Central memory CD8-positive, alpha-beta T cell (primary cell): ENCODE data around the gene PRX.
"Not testable (repeated sequence)": the region's sequence is repeated elsewhere in the genome, so short reads cannot be mapped to it uniquely, and the experiment has no call there.

Source experiments
- ATAC-seq: fragments of 150-1000 bp; cut with Tn5 transposase; replicated peaks from 2 replicates; pipeline ENCODE4 v1.10.0; 2022; ENCODE audit warnings: mild to moderate bottlenecking, moderate FRiP score, moderate number of reproducible peaks; ENCODE audit not compliant: poor library complexity, severe bottlenecking; ENCODE audit errors: extremely low read depth
- DNase-seq, 2 donors: peaks; one replicate each; pipeline ENCODE4 v3.0.0; 2021; ENCODE audit warnings: low spot score in 2 of 2
- H3K27ac Mint-ChIP-seq: one replicate; pipeline ENCODE4 v1.8.0; 2022; ENCODE audit warnings: low read depth, mild to moderate bottlenecking, moderate library complexity, mixed read lengths
- H3K27me3 Mint-ChIP-seq: one replicate; pipeline ENCODE4 v1.8.0; 2022; ENCODE audit warnings: mixed read lengths
- H3K36me3 Mint-ChIP-seq: one replicate; pipeline ENCODE4 v1.8.0; 2022; ENCODE audit warnings: mild to moderate bottlenecking, moderate library complexity, mixed read lengths; ENCODE audit not compliant: insufficient read depth
- H3K4me1 Mint-ChIP-seq: one replicate; pipeline ENCODE4 v1.8.0; 2022; ENCODE audit warnings: mixed read lengths
- H3K4me3 Mint-ChIP-seq: one replicate; pipeline ENCODE4 v1.8.0; 2022; ENCODE audit warnings: mild to moderate bottlenecking, moderate library complexity, mixed read lengths
- H3K9me3 Mint-ChIP-seq: one replicate; pipeline ENCODE4 v1.8.0; 2022; ENCODE audit warnings: mixed read lengths

PRX gene

DNA sequence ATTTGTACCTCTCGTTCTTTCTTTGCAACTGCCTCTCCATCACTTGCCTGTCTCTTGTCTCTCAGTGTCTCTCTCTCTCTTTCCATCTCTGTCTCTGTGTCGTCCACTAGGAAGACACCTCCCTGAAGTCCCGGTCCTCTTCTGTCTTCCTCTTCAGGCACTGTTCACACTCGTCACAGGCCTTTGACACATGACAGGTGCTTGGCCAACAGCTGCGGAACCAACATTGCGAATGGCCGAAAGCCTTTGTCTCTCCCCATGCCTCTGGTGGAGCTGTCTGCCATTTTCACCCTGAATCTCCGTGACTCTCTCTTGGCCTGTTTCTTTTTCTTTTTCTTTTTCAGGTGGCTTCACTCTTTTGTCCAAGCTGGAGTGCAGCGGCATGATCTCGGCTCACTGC is 26.0 kb downstream of the PRX start:
- no peak overlapping the region for H3K4me3 Mint-ChIP-seq
- H3K27ac Mint-ChIP-seq = no peak overlapping the region
- no peak for DNase-seq
- peaks cover 2% of the 10 kb centered on the region for H3K36me3 Mint-ChIP-seq
- peaks cover under 1% of the 10 kb centered on the region for H3K4me1 Mint-ChIP-seq
- no peaks in the 10 kb centered on the region for H3K9me3 Mint-ChIP-seq
- no peaks in the 10 kb centered on the region for H3K27me3 Mint-ChIP-seq
- no peak for ATAC-seq

DNA sequence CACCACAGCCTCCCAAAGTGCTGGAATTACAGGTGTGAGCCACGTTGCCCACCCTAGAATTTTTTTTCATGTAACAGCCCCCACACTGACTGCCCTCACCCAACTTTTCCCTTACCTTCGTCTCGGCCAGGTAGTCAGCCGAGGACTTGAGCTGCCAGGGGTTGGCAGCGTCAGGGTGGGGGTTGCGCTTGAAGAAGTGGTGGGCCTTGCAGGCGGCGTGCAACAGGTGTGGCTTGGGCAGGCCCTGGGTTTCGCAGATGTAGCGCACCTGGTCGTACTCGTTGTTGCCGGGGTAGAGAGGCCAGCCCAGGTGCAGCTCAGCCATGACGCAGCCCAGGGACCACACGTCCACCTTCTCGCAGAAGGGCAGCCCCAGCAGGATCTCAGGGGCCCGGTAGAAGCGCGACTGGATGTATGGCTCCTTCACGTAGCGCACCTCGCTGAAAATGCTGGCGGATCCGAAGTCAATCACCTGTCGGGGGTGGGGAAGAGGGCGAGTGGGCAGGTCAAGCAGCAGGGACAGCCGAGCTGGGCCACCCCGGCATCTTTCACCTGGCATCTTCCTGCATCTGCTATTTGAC is 29.4 kb downstream of the PRX start:
- ATAC-seq (no peak), DNase-seq (no peak)
- H3K27ac Mint-ChIP-seq = no peak overlapping the region
- no peaks in the 10 kb centered on the region for H3K4me1 Mint-ChIP-seq
- no peak overlapping the region for H3K4me3 Mint-ChIP-seq
- H3K9me3 Mint-ChIP-seq = no peaks in the 10 kb centered on the region
- H3K36me3 Mint-ChIP-seq = peaks cover 2% of the 10 kb centered on the region
- H3K27me3 Mint-ChIP-seq = no peaks in the 10 kb centered on the region

DNA sequence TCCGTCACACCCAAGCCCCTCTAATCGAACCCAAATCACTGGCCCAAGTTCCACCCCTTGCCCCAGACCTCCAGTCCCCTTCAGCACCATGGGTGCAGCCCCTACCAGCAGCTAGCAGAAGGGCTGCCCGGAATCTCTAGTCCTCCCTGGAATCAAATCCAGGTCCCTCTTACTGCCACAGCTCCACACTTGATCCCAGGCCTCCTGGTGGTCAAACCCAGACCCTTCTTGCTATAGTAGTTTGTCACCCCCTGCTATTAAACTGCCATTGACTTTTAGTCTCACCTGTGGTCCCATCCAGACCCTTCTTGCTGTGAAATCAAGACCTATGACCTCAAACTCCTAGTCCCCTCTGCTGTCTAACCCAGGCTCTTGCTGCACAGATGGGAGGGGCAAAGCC is 31.9 kb downstream of the PRX start:
- no peak overlapping the region for H3K4me3 Mint-ChIP-seq
- ATAC-seq (no peak), DNase-seq (no peak)
- no peaks in the 10 kb centered on the region for H3K9me3 Mint-ChIP-seq
- H3K27ac Mint-ChIP-seq = peak overlapping the region; percentile 39
- peaks cover 3% of the 10 kb centered on the region for H3K36me3 Mint-ChIP-seq
- no peaks in the 10 kb centered on the region for H3K27me3 Mint-ChIP-seq
- H3K4me1 Mint-ChIP-seq = no peaks in the 10 kb centered on the region

DNA sequence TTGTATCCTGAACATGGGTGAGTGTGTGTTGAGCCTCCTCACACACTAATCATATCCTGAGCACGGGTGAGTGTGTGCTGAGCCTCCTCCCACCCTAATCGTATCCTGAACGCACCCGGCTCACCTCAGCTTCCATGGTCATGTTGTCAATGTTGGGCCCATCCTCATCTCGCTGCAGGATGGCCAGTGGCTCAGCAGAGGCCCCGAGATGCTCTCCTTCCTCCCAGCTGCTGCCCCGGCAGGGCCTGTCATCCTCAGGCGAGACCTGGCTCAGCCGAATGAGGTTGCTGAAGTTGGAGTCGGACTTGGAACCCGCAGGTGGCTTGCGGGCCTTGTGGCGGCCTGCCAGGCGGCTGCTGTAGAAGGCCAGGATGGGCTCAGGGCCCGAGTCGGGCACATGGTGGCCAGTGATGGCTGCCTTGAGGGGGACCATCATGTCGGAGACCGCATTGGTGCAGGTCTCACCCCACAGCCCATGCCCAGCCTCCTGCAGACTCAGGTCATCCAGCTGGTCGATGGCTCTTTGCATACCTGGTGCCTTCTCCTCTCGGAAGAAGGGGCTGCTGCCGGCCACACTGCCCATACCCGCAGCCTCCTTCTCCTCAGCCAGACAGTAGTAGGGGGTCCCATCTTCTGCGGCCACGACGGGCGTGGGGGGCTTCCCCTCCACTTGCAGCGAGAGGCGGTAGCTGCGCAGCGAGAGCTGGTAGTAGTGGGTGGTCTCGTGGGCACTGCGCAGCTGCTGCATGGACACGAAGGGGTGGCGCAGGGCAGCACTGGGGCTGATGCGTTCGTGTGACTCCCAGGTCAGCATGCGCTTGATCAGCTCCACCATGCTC is 32.8 kb downstream of the PRX start:
- Mint-ChIP-seq H3K27ac (no peak overlapping the region), H3K36me3 (peaks cover 3% of the 10 kb centered on the region), H3K9me3 (no peaks in the 10 kb centered on the region), H3K4me1 (no peaks in the 10 kb centered on the region), H3K4me3 (no peak overlapping the region), H3K27me3 (no peaks in the 10 kb centered on the region)
- DNase-seq = no peak
- no peak for ATAC-seq

DNA sequence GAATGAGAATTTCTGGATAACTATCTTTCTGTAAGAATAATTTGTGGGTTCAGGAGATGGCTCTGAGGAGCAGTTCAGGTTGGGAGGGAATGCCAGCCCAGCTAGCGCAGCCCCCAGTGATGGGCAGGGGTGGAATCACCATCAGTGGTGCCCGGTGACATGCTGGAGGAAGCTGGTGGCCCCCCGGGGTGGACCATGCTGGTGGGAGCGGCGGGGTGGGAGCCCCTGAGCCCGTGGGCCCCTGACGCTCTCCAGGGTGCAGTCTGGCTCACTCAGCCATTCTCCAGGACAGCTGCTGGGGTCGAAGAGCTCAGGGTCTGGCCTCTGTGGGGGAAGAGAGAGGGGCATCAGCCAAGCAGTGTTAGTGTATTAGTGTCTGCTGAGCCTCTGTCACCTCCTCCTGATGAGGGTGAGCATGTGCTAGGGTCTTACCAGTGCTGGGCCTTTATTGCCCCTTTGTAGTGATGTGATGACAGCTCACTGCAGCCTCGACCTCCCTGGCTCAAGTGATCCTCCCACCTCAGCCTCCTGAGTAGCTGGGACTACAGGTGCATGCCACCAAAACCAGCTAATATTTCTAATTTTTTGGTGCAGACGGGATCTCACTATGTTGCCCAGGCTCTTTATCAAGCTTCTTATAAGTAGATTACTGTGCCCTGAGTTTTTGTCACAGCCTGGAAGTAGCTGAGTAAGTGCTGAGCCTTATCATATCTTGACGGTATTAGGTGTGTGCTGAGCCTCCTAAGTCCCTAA is 33.6 kb downstream of the PRX start:
- Mint-ChIP-seq H3K4me3 (no peak overlapping the region), H3K27ac (no peak overlapping the region), H3K9me3 (no peaks in the 10 kb centered on the region), H3K36me3 (peaks cover 5% of the 10 kb centered on the region), H3K4me1 (no peaks in the 10 kb centered on the region), H3K27me3 (no peaks in the 10 kb centered on the region)
- ATAC-seq (no peak), DNase-seq (no peak)

DNA sequence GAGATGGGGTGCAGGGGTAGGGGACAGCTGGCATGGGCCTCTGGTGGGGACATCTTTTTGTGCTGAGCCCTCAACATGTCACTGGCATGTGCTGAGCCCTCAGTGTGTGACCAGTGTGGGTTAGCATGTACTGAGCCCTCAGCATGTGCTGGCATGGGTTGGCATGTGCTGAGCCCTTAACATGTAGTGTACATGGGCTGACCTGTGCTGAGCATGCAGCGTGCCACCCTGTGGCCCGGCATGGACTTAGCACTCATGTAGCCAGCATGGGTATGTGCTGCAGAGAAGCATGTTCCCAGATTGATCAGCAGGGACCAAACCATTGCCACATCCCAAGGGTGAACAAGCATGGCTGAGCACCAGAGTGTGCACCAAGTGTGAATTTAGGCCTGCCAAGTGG is 34.7 kb downstream of the PRX start:
- DNase-seq = no peak
- no peaks in the 10 kb centered on the region for H3K4me1 Mint-ChIP-seq
- H3K36me3 Mint-ChIP-seq = peaks cover 8% of the 10 kb centered on the region
- H3K4me3 Mint-ChIP-seq = no peak overlapping the region
- H3K9me3 Mint-ChIP-seq = no peaks in the 10 kb centered on the region
- no peak for ATAC-seq
- no peaks in the 10 kb centered on the region for H3K27me3 Mint-ChIP-seq
- H3K27ac Mint-ChIP-seq = no peak overlapping the region

DNA sequence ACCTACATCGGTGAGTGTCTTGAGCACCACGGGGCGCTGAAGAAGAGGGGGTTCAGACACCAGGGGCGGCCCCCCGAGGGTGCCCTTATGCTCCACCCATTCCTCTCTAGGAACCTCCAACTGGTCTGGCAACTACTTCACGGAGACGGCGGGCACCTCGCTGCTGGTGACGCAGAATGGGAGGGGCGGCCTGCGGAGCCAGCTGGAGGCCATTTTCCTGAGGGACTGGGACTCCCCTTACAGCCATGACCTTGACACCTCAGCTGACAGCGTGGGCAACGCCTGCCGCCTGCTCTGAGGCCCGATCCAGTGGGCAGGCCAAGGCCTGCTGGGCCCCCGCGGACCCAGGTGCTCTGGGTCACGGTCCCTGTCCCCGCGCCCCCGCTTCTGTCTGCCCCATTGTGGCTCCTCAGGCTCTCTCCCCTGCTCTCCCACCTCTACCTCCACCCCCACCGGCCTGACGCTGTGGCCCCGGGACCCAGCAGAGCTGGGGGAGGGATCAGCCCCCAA is 35.2 kb downstream of the PRX start:
- DNase-seq (no peak), ATAC-seq (no peak)
- H3K27me3 Mint-ChIP-seq = no peaks in the 10 kb centered on the region
- no peak overlapping the region for H3K27ac Mint-ChIP-seq
- H3K36me3 Mint-ChIP-seq = peaks cover 8% of the 10 kb centered on the region
- no peaks in the 10 kb centered on the region for H3K4me1 Mint-ChIP-seq
- H3K9me3 Mint-ChIP-seq = no peaks in the 10 kb centered on the region
- no peak overlapping the region for H3K4me3 Mint-ChIP-seq

DNA sequence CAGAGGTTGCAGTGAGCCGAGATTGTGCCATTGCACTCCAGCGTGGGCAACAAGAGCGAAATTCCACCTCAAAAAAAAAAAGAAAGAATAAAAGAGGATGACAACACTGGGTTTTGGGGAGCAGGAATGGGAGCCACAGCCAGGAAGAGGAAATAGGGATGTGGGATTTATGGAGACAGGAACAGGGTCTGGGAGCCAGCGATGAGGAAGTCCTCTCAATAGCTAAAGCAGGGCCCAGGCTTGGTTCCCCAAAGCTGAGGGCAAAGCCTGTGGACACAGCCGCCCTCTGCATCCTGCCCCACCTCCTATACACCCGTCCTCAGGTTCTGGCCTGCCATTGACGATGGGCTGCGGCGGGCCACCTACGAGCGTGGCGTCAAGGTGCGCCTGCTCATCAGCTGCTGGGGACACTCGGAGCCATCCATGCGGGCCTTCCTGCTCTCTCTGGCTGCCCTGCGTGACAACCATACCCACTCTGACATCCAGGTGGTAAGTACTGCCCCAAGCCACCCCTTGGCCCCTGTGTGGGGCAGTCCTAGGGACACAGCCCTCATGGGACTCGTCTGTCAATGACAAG is 36.8 kb downstream of the PRX start:
- no peaks in the 10 kb centered on the region for H3K4me1 Mint-ChIP-seq
- no peak for DNase-seq
- H3K27ac Mint-ChIP-seq = peak overlapping the region; percentile 38
- peaks cover 8% of the 10 kb centered on the region for H3K36me3 Mint-ChIP-seq
- H3K27me3 Mint-ChIP-seq = no peaks in the 10 kb centered on the region
- ATAC-seq = no peak
- H3K9me3 Mint-ChIP-seq = no peaks in the 10 kb centered on the region
- no peak overlapping the region for H3K4me3 Mint-ChIP-seq

DNA sequence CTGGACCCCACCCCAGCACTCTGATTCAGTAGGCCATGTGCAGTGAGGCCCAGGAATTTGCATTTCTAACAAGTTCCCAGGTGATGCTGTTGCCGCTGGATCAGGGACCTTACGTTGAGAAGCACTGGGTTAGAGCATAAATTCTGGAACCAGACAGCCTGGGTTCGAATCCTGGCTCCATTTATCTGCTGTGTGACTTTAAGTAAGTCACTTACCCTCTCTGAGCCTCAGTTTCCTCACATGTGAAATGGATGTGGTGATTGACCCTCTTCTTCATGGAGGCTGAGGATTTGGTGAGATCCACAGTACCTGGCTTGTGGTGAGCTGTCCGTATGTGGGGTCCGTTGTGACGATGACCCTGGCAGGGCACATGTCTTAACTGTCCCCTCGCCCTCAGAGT is 39.1 kb downstream of the PRX start:
- H3K4me1 Mint-ChIP-seq = no peaks in the 10 kb centered on the region
- ATAC-seq (no peak), DNase-seq (no peak)
- no peaks in the 10 kb centered on the region for H3K9me3 Mint-ChIP-seq
- no peak overlapping the region for H3K4me3 Mint-ChIP-seq
- peaks cover 7% of the 10 kb centered on the region for H3K36me3 Mint-ChIP-seq
- H3K27me3 Mint-ChIP-seq = no peaks in the 10 kb centered on the region
- H3K27ac Mint-ChIP-seq = no peak overlapping the region

DNA sequence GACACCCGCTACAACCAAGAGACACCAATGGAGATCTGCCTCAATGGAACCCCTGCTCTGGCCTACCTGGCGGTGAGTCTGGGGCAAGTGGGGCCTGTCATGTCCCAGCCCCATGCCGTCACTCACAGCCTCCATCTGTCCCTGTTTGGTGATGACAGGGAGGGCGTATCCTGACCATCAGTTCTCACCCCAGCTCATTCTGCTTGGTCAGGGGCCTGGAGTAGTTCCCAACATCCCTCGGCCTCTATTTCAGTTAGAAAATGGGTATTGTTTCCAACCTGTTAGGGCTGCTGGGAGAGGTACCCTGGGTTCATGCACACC is 41.4 kb downstream of the PRX start:
- Mint-ChIP-seq H3K9me3 (no peaks in the 10 kb centered on the region), H3K4me1 (no peaks in the 10 kb centered on the region), H3K27me3 (no peaks in the 10 kb centered on the region), H3K36me3 (peaks cover 8% of the 10 kb centered on the region), H3K4me3 (no peak overlapping the region), H3K27ac (no peak overlapping the region)
- DNase-seq (no peak), ATAC-seq (no peak)

DNA sequence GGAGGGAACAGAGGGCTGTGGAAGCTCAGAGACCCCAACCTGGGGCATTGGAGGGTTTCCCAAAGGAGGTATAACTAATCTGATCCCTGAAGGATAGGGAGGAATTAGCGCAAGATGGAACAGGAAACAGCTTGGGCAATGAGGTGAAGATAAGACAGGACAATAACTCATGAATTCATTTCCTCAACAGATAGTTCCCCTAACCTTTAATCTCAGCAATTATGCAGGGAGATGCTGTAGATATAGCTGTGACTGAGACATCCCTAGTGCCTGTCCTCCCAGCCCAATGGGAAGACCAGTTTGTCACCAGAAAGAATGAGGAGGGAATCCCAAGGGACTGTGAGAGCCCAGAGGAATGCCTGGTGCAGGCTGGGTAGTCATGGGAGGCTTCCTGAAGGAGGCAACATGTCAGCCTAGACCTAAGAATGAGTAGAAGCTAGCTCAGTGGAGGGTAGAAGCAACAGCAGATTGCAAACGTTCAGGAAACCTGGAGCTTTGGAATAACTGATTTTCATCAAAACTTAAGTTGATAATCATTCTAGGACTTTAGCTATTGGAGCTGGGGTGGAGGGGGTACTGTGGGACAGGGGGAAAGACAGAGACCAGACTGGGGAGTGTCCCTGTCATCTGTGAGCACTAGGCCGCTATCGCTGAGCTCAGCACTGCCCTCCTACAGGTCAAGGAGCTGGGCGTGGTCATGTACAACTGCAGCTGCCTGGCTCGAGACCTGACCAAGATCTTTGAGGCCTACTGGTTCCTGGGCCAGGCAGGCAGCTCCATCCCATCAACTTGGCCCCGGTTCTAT is 42.0 kb downstream of the PRX start:
- no peak overlapping the region for H3K4me3 Mint-ChIP-seq
- H3K27ac Mint-ChIP-seq = peak overlapping the region; percentile 75

DNA sequence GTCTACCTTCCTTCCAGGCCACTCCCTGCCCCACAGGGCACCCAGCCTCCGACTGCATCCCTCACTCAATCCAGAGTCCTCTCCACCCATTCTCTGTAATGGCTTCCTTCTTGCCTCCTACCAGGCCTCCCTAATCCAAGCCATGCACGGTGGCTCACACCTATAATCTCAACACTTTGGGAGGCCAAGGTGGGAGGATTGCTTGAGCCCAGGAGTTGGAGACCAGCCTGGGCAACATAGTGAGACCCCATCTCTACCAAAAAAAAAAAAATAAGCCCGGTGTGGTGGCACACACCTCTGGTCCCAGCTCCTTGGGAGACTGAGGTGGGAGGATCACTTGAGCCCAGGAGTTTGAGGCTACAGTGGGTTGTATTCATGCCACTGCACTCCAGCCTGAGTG is 42.9 kb downstream of the PRX start:
- DNase-seq, H3K4me1 Mint-ChIP-seq: not testable (repeated sequence)

More for the DNA sequence above, 42.0 kb downstream of the PRX start:
- H3K9me3 Mint-ChIP-seq = no peaks in the 10 kb centered on the region
- no peaks in the 10 kb centered on the region for H3K27me3 Mint-ChIP-seq
- ATAC-seq (no peak), DNase-seq (no peak)
- peaks cover 7% of the 10 kb centered on the region for H3K36me3 Mint-ChIP-seq
- H3K4me1 Mint-ChIP-seq = no peaks in the 10 kb centered on the region

More for the DNA sequence above, 42.9 kb downstream of the PRX start:
- not testable (repeated sequence) for H3K4me3 Mint-ChIP-seq, H3K9me3 Mint-ChIP-seq, H3K36me3 Mint-ChIP-seq, H3K27me3 Mint-ChIP-seq, ATAC-seq
- H3K27ac Mint-ChIP-seq = peak overlapping the region; percentile 75
